GM21390 (cell line): ENCODE data around the gene DTD2.
"Not testable (repeated sequence)": the region's sequence is repeated elsewhere in the genome, so short reads cannot be mapped to it uniquely, and the experiment has no call there.

Source experiments
- ATAC-seq: cut with Tn5 transposase; IDR thresholded peaks from one replicate; pipeline ENCODE4 v1.9.1; 2021; ENCODE audit not compliant: unreplicated experiment

DTD2 gene

GRCh38 chr14:31442284-31442683 lies 15.0 kb downstream of the DTD2 start:
- no peak for ATAC-seq

- ATAC-seq: no peak
Measured at GRCh38 chr14:31441273-31442111, 15.8 kb downstream of the DTD2 start.

GRCh38 chr14:31440280-31440679 lies 17.0 kb downstream of the DTD2 start:
- no peak for ATAC-seq

- no peak for ATAC-seq
Measured at GRCh38 chr14:31439561-31439960, 17.7 kb downstream of the DTD2 start.

- ATAC-seq: not testable (repeated sequence)
Measured at GRCh38 chr14:31437045-31437691, 20.1 kb downstream of the DTD2 start.

GRCh38 chr14:31435276-31435675 lies 22.0 kb downstream of the DTD2 start:
- no peak for ATAC-seq

GRCh38 chr14:31430634-31431264 lies 26.6 kb downstream of the DTD2 start:
- no peak for ATAC-seq

GRCh38 chr14:31429791-31430190 lies 27.5 kb downstream of the DTD2 start:
- no peak for ATAC-seq

- no peak for ATAC-seq
Measured at GRCh38 chr14:31428011-31428410, 29.3 kb downstream of the DTD2 start.

- no peak for ATAC-seq
Measured at GRCh38 chr14:31426663-31427062, 30.6 kb downstream of the DTD2 start.

- ATAC-seq: no peak
Measured at GRCh38 chr14:31425905-31426304, 31.4 kb downstream of the DTD2 start.

- no peak for ATAC-seq
Measured at GRCh38 chr14:31421200-31421599, 36.1 kb downstream of the DTD2 start.

- ATAC-seq: peak; percentile 96
Measured at GRCh38 chr14:31420319-31421111, 36.8 kb downstream of the DTD2 start, which contains the start of gene HEATR5A. TSS of gene HEATR5A (minus strand) at chr14:31420550. CDS start at chr14:31402975, 17,575 bp downstream.

GRCh38 chr14:31419967-31420318 lies 37.4 kb downstream of the DTD2 start:
- ATAC-seq: peak; percentile 24

GRCh38 chr14:31419179-31419966 lies 37.9 kb downstream of the DTD2 start:
- ATAC-seq: no peak

GRCh38 chr14:31418440-31418839 lies 38.9 kb downstream of the DTD2 start:
- no peak for ATAC-seq

- ATAC-seq: no peak
Measured at GRCh38 chr14:31414190-31414833, 43.0 kb downstream of the DTD2 start.

- ATAC-seq: no peak
Measured at GRCh38 chr14:31411218-31411727, 46.0 kb downstream of the DTD2 start.

GRCh38 chr14:31410048-31410650 lies 47.2 kb downstream of the DTD2 start:
- no peak for ATAC-seq
